IMR-90 (cell line): ENCODE data around the gene RTKN. TPM values are rescaled to one million over a fixed set of nuclear protein-coding genes. Genes with fewer than 3 reads are reported as not detected.

Experiments used
- ATAC-seq: fragments of 200-7000 bp; cut with Tn5 transposase; 2 replicates; pipeline ENCODE4 v1.9.1; 2020; ENCODE audit warnings: low read depth, mild to moderate bottlenecking, moderate library complexity
- BruUV-seq: library from RNA; stranded (reverse); fragments of 400-500 nt; replicated peaks from 2 replicates; lab custom pipeline; 2021; lab: Mats Ljungman, UMichigan
- CTCF ChIA-PET: fragments of 300-600 bp; formaldehyde crosslinking; extraction: SDS; loops from one replicate; lab custom pipeline; 2021; ENCODE audit warnings: antibody characterized with exemption; lab: Yijun Ruan, JAX
- POLR2A ChIA-PET: fragments of 300-600 bp; sonication (Branson Sonifier 250); formaldehyde crosslinking; loops from one replicate; lab custom pipeline; 2022; ENCODE audit warnings: antibody characterized with exemption; ENCODE audit not compliant: unreplicated experiment; lab: Charles Lee
- DNase-seq: peaks from one replicate; pipeline ENCODE4 v3.0.0; 2013
- H2AFZ ChIP-seq: replicated peaks from 2 replicates; pipeline ENCODE3; 2013; ENCODE audit warnings: low read length, mild to moderate bottlenecking; ENCODE audit not compliant: poor library complexity
- H2AK5ac ChIP-seq: 2 replicates; pipeline ENCODE4 v1.6.1; 2013; ENCODE audit warnings: low read depth, low read length, inconsistent platforms
- H2AK9ac ChIP-seq: replicated peaks from 2 replicates; pipeline ENCODE3; 2013; ENCODE audit warnings: mild to moderate bottlenecking, low read depth, low read length, moderate library complexity; ENCODE audit not compliant: poor library complexity
- H2BK120ac ChIP-seq: 2 replicates; pipeline ENCODE4 v1.6.1; 2013; ENCODE audit warnings: low read depth, low read length, inconsistent platforms
- H2BK15ac ChIP-seq: 3 replicates; pipeline ENCODE4 v1.6.1; 2013; ENCODE audit warnings: low read depth, low read length, inconsistent platforms
- H2BK20ac ChIP-seq: 2 replicates; pipeline ENCODE4 v1.6.1; 2013; ENCODE audit warnings: low read depth, mild to moderate bottlenecking, inconsistent platforms, low read length, moderate library complexity
- H2BK5ac ChIP-seq: 2 replicates; pipeline ENCODE4 v1.6.1; 2013; ENCODE audit warnings: mild to moderate bottlenecking, low read depth, low read length, inconsistent platforms; ENCODE audit not compliant: poor library complexity, severe bottlenecking
- H3K14ac ChIP-seq: replicated peaks from 2 replicates; pipeline ENCODE4 v1.6.1; 2013; ENCODE audit warnings: low read depth, low read length, inconsistent platforms
- H3K18ac ChIP-seq: 2 replicates; pipeline ENCODE4 v1.6.1; 2013; ENCODE audit warnings: low read depth, low read length, control low read depth
- H3K23ac ChIP-seq: 2 replicates; pipeline ENCODE4 v1.6.1; 2013; ENCODE audit warnings: low read depth, low read length, inconsistent platforms
- H3K27ac ChIP-seq: 2 replicates; pipeline ENCODE4 v1.5.1; 2013; ENCODE audit warnings: mild to moderate bottlenecking, control low read depth, low read length; ENCODE audit not compliant: insufficient read depth
- H3K27me3 ChIP-seq: 2 replicates; pipeline ENCODE4 v1.6.1; 2013; ENCODE audit warnings: low read length; ENCODE audit not compliant: control insufficient read depth, insufficient read depth
- H3K36me3 ChIP-seq: 2 replicates; pipeline ENCODE4 v1.6.1; 2013; ENCODE audit warnings: low read length, mixed read lengths; ENCODE audit not compliant: control insufficient read depth, insufficient read depth
- H3K4ac ChIP-seq: 2 replicates; pipeline ENCODE4 v1.6.1; 2013; ENCODE audit warnings: low read depth, low read length, inconsistent platforms
- H3K4me1 ChIP-seq: 2 replicates; pipeline ENCODE4 v1.6.1; 2013; ENCODE audit warnings: low read length, mixed read lengths; ENCODE audit not compliant: control insufficient read depth, insufficient read depth
- H3K4me2 ChIP-seq: 2 replicates; pipeline ENCODE4 v1.6.1; 2013; ENCODE audit warnings: low read depth, mild to moderate bottlenecking, control low read depth, low read length, moderate library complexity
- H3K4me3 ChIP-seq: 2 replicates; pipeline ENCODE4 v1.5.1; 2013; ENCODE audit warnings: low read depth, mild to moderate bottlenecking, control low read depth, low read length, moderate library complexity; ENCODE audit not compliant: insufficient read depth
- H3K56ac ChIP-seq: 2 replicates; pipeline ENCODE4 v1.6.1; 2013; ENCODE audit warnings: low read length, inconsistent platforms; ENCODE audit not compliant: insufficient read depth; ENCODE audit errors: extremely low read depth
- H3K79me1 ChIP-seq, 2 experiments: 2 replicates each; pipeline ENCODE4 v1.6.1; 2013; ENCODE audit warnings: low read length in 2 of 2, inconsistent platforms in 1 of 2, low read depth in 1 of 2
- H3K9ac ChIP-seq: 2 replicates; pipeline ENCODE4 v1.6.1; 2013; ENCODE audit warnings: low read depth, low read length, control low read depth
- H3K9me1 ChIP-seq: 2 replicates; pipeline ENCODE4 v1.6.1; 2013; ENCODE audit warnings: low read length, inconsistent platforms; ENCODE audit not compliant: insufficient read depth
- H3K9me3 ChIP-seq: 2 replicates; pipeline ENCODE4 v1.6.1; 2013; ENCODE audit warnings: low read length; ENCODE audit not compliant: control insufficient read depth, insufficient read depth
- H4K20me1 ChIP-seq: 2 replicates; pipeline ENCODE4 v1.6.1; 2013; ENCODE audit warnings: low read length, inconsistent platforms; ENCODE audit not compliant: insufficient read depth
- H4K5ac ChIP-seq: 2 replicates; pipeline ENCODE4 v1.6.1; 2013; ENCODE audit warnings: mild to moderate bottlenecking, low read depth, low read length, control low read depth
- H4K8ac ChIP-seq, 2 experiments: 2 replicates each; pipeline ENCODE4 v1.6.1; 2013; ENCODE audit warnings: low read depth in 2 of 2, low read length in 2 of 2, control low read depth in 1 of 2, inconsistent platforms in 1 of 2
- H4K91ac ChIP-seq: 2 replicates; pipeline ENCODE4 v1.6.1; 2013; ENCODE audit warnings: low read depth, low read length, inconsistent platforms; ENCODE audit not compliant: insufficient read depth
- BHLHE40 ChIP-seq: fragments of 150-350 bp; IDR thresholded peaks from 2 replicates; pipeline ENCODE4 v1.6.1; 2016; ENCODE audit warnings: mild to moderate bottlenecking, low read depth, low read length
- CEBPB ChIP-seq: IDR thresholded peaks from 2 replicates; pipeline ENCODE4 v1.6.1; 2012; ENCODE audit warnings: low read depth, low read length, improper control_type of control experiment
- MAFK ChIP-seq: IDR thresholded peaks from 2 replicates; pipeline ENCODE4 v1.6.1; 2012; ENCODE audit warnings: low read depth, low read length, improper control_type of control experiment
- MXI1 ChIP-seq: IDR thresholded peaks from 2 replicates; pipeline ENCODE4 v1.6.1; 2012; ENCODE audit warnings: low read depth, mild to moderate bottlenecking, low read length, moderate library complexity, borderline replicate concordance
- NFE2L2 ChIP-seq: fragments of 150-350 bp; IDR thresholded peaks from 2 replicates; pipeline ENCODE4 v1.6.1; 2016; ENCODE audit warnings: low read depth, mild to moderate bottlenecking, low read length
- RCOR1 ChIP-seq: IDR thresholded peaks from 2 replicates; pipeline ENCODE4 v1.6.1; 2012; ENCODE audit warnings: mild to moderate bottlenecking, low read length, improper control_type of control experiment; ENCODE audit not compliant: insufficient replicate concordance
- RFX5 ChIP-seq: IDR thresholded peaks from 2 replicates; pipeline ENCODE4 v1.8.0; 2012; ENCODE audit warnings: low read depth, mild to moderate bottlenecking, low read length, moderate library complexity
- SMC3 ChIP-seq: fragments of 150-350 bp; IDR thresholded peaks from 2 replicates; pipeline ENCODE4 v1.6.1; 2016; ENCODE audit warnings: low read depth, mild to moderate bottlenecking, antibody characterized with exemption, low read length, moderate library complexity
- USF2 ChIP-seq: fragments of 150-350 bp; IDR thresholded peaks from 2 replicates; pipeline ENCODE4 v1.6.1; 2017; ENCODE audit warnings: mild to moderate bottlenecking, antibody characterized with exemption, low read length, low read depth
- WGBS, 2 experiments: methylation state at CpG; one replicate each; pipeline versions ENCODE4 v1.1.5 to v1.1.7; 2013; ENCODE audit warnings: missing lambda C conversion rate in 2 of 2; ENCODE audit not compliant: insufficient read length in 1 of 2; ENCODE audit errors: extremely low coverage in 2 of 2; 5-methylcytosine and 5-hydroxymethylcytosine counted together
- dilution Hi-C: fragments of 300-500 bp; cut with HindIII; formaldehyde crosslinking; loops from one replicate; pipeline ENCODE4 v1.14.3; 2018; ENCODE audit warnings: low sequenced_read_pairs; ENCODE audit not compliant: unreplicated experiment
- in situ Hi-C: fragments of 300-500 bp; cut with MboI; formaldehyde crosslinking; loops from 3 replicates; pipeline ENCODE4 v1.14.3; 2019; ENCODE audit warnings: low sequenced_read_pairs, inconsistent platforms, mixed read lengths
- intact Hi-C: fragments of 100-400 bp; cut with micrococcal nuclease; formaldehyde crosslinking; loops from 2 replicates; pipeline ENCODE4 v1.10.0; 2022
- polyA plus RNA-seq, 3 experiments: library from polyadenylated mRNA; depleted of rRNA; stranded (reverse); fragments of >200 nt; gene quantifications; 2 replicates each; pipeline ENCODE4 v1.2.3, GENCODE V29; 2012; ENCODE audit warnings: low replicate concordance in 1 of 3
- total RNA-seq: library from RNA; depleted of rRNA; stranded (reverse); fragments of >200 nt; gene quantifications from 2 replicates; pipeline ENCODE4 v1.2.3, GENCODE V29; 2012

RTKN gene
- total and polyA plus RNA-seq, 2 of the 4 experiments (the other 2 are of a cell fraction): 11.1 to 19.7 TPM

GRCh38 chr2:74472945-74473258 lies 31.2 kb upstream of the RTKN start:
- intact Hi-C loops: no loop called here
- WGBS, 2 experiments: 17% methylated on average over 3 of the region's 7 CpGs; no CpG with 5 or more reads in 1 of the 2 experiments
- dilution Hi-C loops: no loop called here
- peak overlapping the region; percentile 85; the same call in 1 of the 2 replicates for H2AK5ac ChIP-seq
- H3K9ac ChIP-seq: peak overlapping the region; percentile 72
- peak overlapping the region; percentile 87 for H3K23ac ChIP-seq
- peak overlapping the region; percentile 87 for H2AK9ac ChIP-seq
- BruUV-seq: no TSS peak
- H2BK5ac ChIP-seq: peak overlapping the region; percentile 77
- TF ChIP-seq RFX5 (no peak), SMC3 (no peak), USF2 (no peak), BHLHE40 (no peak), MXI1 (no peak), MAFK (no peak), NFE2L2 (no peak), CEBPB (no peak), RCOR1 (no peak)
- peak overlapping the region; percentile 69 for H3K56ac ChIP-seq
- H3K14ac ChIP-seq: peak overlapping the region; percentile 95
- peaks cover 3 to 38% of the 10 kb centered on the region in 2 experiments; a peak in 3 of 4 replicates for H3K79me1 ChIP-seq
- H4K91ac ChIP-seq: peak overlapping the region; percentile 89
- H3K4me2 ChIP-seq: peak overlapping the region; percentile 87
- H3K9me3 ChIP-seq: no peaks in the 10 kb centered on the region
- peak overlapping the region; percentile 97 to 99 for H4K8ac ChIP-seq
- POLR2A ChIA-PET: interaction anchor here (0.6 to 1.1 kb wide), 2 partner anchors 9 to 32 kb away, joined by 4 to 5 read pairs; no protein-coding TSS in a partner anchor
- CTCF ChIA-PET: no interaction called here
- peak overlapping the region; percentile 92 for H2AFZ ChIP-seq
- H3K4ac ChIP-seq: peak overlapping the region; percentile 93
- peaks cover 4% of the 10 kb centered on the region; the same call in 1 of the 2 replicates for H3K4me1 ChIP-seq
- peak overlapping the region; percentile 84 for H3K27ac ChIP-seq
- H3K36me3 ChIP-seq: peaks cover 24% of the 10 kb centered on the region
- H3K4me3 ChIP-seq: peak overlapping the region; percentile 77
- no peak for DNase-seq
- no peak overlapping the region for H2BK15ac ChIP-seq
- peaks cover 4% of the 10 kb centered on the region; the same call in 1 of the 2 replicates for H3K9me1 ChIP-seq
- H3K27me3 ChIP-seq: no peaks in the 10 kb centered on the region
- no peak overlapping the region; the same call in 1 of the 2 replicates for H3K18ac ChIP-seq
- H2BK20ac ChIP-seq: no peak overlapping the region
- no peaks in the 10 kb centered on the region for H4K20me1 ChIP-seq
- no peak for ATAC-seq
- peak overlapping the region; percentile 96 for H4K5ac ChIP-seq
- H2BK120ac ChIP-seq: no peak overlapping the region
- in situ Hi-C loops: no loop called here
